ENCODE data around the gene TMC6.

The TMC6 gene

GRCh38 chr17:78106211-78106610 is 22.3 kb downstream of the TMC6 start:
- H3K9me3 ChIP-seq (ENCODE audit: control insufficient read depth, insufficient read depth, low read length): no peaks in the 10 kb centered on the region
- H3K9me2 ChIP-seq (replicated peaks; ENCODE audit: control insufficient read depth, low read length): no peaks in the 10 kb centered on the region
- peaks cover 5% of the 10 kb centered on the region for H3K79me2 ChIP-seq (ENCODE audit: control insufficient read depth, low read length)
- peaks cover 22% of the 10 kb centered on the region for H3F3A ChIP-seq (ENCODE audit: control insufficient read depth, insufficient read depth)
- no peak overlapping the region for H3K27ac ChIP-seq (ENCODE audit: low read depth, low read length)
- H3K4me2 ChIP-seq (ENCODE audit: low read length): no peak overlapping the region
- H3K4me1 ChIP-seq (ENCODE audit: control insufficient read depth, low read length): no peaks in the 10 kb centered on the region
- H3K4me3 ChIP-seq (ENCODE audit: low read length): no peak overlapping the region
- peaks cover 40% of the 10 kb centered on the region for H3K36me3 ChIP-seq (ENCODE audit: control insufficient read depth, low read length)
- TF ChIP-seq EZH2phosphoT487 (IDR thresholded peaks at IDR 0.05; ENCODE audit: borderline replicate concordance, low read length) (no peak), CTCF (IDR thresholded peaks at IDR 0.05; ENCODE audit: low read depth, low read length, poor library complexity, severe bottlenecking) (no peak)
- H3K27me3 ChIP-seq (ENCODE audit: control insufficient read depth, low read length): no peaks in the 10 kb centered on the region
- no peaks in the 10 kb centered on the region for H4K20me1 ChIP-seq (ENCODE audit: control insufficient read depth, insufficient read depth, low read depth, low read length)

- Histone ChIP-seq H3K9me3 (ENCODE audit: control insufficient read depth, insufficient read depth, low read length) (no peaks in the 10 kb centered on the region), H3K36me3 (ENCODE audit: control insufficient read depth, low read length) (peaks cover 33% of the 10 kb centered on the region), H3K27ac (ENCODE audit: low read depth, low read length) (no peak overlapping the region), H3K79me2 (ENCODE audit: control insufficient read depth, low read length) (peaks cover 1% of the 10 kb centered on the region; the same call in 1 of the 2 replicates), H3K4me2 (ENCODE audit: low read length) (no peak overlapping the region), H3K27me3 (ENCODE audit: control insufficient read depth, low read length) (no peaks in the 10 kb centered on the region), H3K4me3 (ENCODE audit: low read length) (no peak overlapping the region), H3F3A (ENCODE audit: control insufficient read depth, insufficient read depth) (peaks cover 22% of the 10 kb centered on the region), H4K20me1 (ENCODE audit: control insufficient read depth, insufficient read depth, low read depth, low read length) (no peaks in the 10 kb centered on the region), H3K4me1 (ENCODE audit: control insufficient read depth, low read length) (no peaks in the 10 kb centered on the region), H3K9me2 (replicated peaks; ENCODE audit: control insufficient read depth, low read length) (no peaks in the 10 kb centered on the region)
- TF ChIP-seq CTCF (IDR thresholded peaks at IDR 0.05; ENCODE audit: low read depth, low read length, poor library complexity, severe bottlenecking): no peak
- TF ChIP-seq EZH2phosphoT487 (IDR thresholded peaks at IDR 0.05; ENCODE audit: borderline replicate concordance, low read length): no peak
Observed at GRCh38 chr17:78105551-78105950, 23.0 kb downstream of the TMC6 start.

- no peaks in the 10 kb centered on the region for H3K9me2 ChIP-seq (replicated peaks; ENCODE audit: control insufficient read depth, low read length)
- H3K79me2 ChIP-seq (ENCODE audit: control insufficient read depth, low read length): no peaks in the 10 kb centered on the region
- no peaks in the 10 kb centered on the region for H3K9me3 ChIP-seq (ENCODE audit: control insufficient read depth, insufficient read depth, low read length)
- no peaks in the 10 kb centered on the region for H4K20me1 ChIP-seq (ENCODE audit: control insufficient read depth, insufficient read depth, low read depth, low read length)
- H3K36me3 ChIP-seq (ENCODE audit: control insufficient read depth, low read length): peaks cover 31% of the 10 kb centered on the region
- no peaks in the 10 kb centered on the region for H3K27me3 ChIP-seq (ENCODE audit: control insufficient read depth, low read length)
- H3F3A ChIP-seq (ENCODE audit: control insufficient read depth, insufficient read depth): peaks cover 22% of the 10 kb centered on the region
- H3K4me2 ChIP-seq (ENCODE audit: low read length): no peak overlapping the region
- TF ChIP-seq CTCF (IDR thresholded peaks at IDR 0.05; ENCODE audit: low read depth, low read length, poor library complexity, severe bottlenecking): no peak
- TF ChIP-seq EZH2phosphoT487 (IDR thresholded peaks at IDR 0.05; ENCODE audit: borderline replicate concordance, low read length): no peak
- no peak overlapping the region for H3K4me3 ChIP-seq (ENCODE audit: low read length)
- no peaks in the 10 kb centered on the region for H3K4me1 ChIP-seq (ENCODE audit: control insufficient read depth, low read length)
- no peak overlapping the region for H3K27ac ChIP-seq (ENCODE audit: low read depth, low read length)
Observed at GRCh38 chr17:78105101-78105500, 23.5 kb downstream of the TMC6 start.

- Histone ChIP-seq H3K4me2 (ENCODE audit: low read length) (no peak overlapping the region), H3K79me2 (ENCODE audit: control insufficient read depth, low read length) (no peaks in the 10 kb centered on the region), H3K4me3 (ENCODE audit: low read length) (no peak overlapping the region), H3K9me2 (replicated peaks; ENCODE audit: control insufficient read depth, low read length) (no peaks in the 10 kb centered on the region), H3F3A (ENCODE audit: control insufficient read depth, insufficient read depth) (peaks cover 22% of the 10 kb centered on the region), H3K27ac (ENCODE audit: low read depth, low read length) (no peak overlapping the region), H3K9me3 (ENCODE audit: control insufficient read depth, insufficient read depth, low read length) (no peaks in the 10 kb centered on the region), H3K27me3 (ENCODE audit: control insufficient read depth, low read length) (no peaks in the 10 kb centered on the region), H3K4me1 (ENCODE audit: control insufficient read depth, low read length) (no peaks in the 10 kb centered on the region), H3K36me3 (ENCODE audit: control insufficient read depth, low read length) (peaks cover 30% of the 10 kb centered on the region), H4K20me1 (ENCODE audit: control insufficient read depth, insufficient read depth, low read depth, low read length) (no peaks in the 10 kb centered on the region)
- TF ChIP-seq EZH2phosphoT487 (IDR thresholded peaks at IDR 0.05; ENCODE audit: borderline replicate concordance, low read length) (no peak), CTCF (IDR thresholded peaks at IDR 0.05; ENCODE audit: low read depth, low read length, poor library complexity, severe bottlenecking) (no peak)
Observed at GRCh38 chr17:78104540-78104941, 24.0 kb downstream of the TMC6 start.
